ENCODE results near the gene EXOC3.

DNA sequence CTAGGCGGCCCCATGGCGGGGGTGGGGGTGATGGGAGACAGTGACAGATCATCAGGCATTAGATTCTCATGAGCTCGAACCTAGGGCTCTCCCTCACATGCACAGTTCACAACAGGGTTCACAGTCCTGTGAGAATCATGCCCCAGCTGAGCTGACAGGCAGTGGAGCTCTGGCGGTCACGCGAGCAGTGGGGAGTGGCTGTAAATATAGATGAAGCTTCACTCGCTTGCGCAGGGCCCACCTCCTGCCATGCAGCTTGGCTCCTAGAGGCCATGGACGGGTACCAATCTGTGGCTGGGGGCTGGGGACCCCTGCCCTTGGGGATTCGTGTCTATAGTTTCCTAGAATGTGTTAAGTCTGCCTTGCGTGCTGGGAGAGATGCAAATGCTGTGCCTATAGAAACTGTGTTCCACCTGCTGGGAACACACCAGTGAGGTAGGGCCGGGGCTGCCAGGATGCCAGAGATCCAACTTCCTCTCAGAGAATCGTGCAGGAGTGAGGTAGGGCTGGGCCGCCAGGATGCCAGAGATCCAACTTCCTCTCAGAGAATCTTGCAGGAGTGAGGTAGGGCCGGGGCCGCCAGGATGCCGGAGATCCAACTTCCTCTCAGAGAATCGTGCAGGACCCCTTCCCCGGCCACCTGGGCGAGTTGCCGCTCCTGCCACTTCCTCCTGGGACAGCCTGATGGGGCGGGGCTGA lies 14.1 kb upstream of the EXOC3 start:
- no peak for TF ChIP-seq POLR2A (IDR thresholded peaks at IDR 0.05)
- TF ChIP-seq, protein P1, sequence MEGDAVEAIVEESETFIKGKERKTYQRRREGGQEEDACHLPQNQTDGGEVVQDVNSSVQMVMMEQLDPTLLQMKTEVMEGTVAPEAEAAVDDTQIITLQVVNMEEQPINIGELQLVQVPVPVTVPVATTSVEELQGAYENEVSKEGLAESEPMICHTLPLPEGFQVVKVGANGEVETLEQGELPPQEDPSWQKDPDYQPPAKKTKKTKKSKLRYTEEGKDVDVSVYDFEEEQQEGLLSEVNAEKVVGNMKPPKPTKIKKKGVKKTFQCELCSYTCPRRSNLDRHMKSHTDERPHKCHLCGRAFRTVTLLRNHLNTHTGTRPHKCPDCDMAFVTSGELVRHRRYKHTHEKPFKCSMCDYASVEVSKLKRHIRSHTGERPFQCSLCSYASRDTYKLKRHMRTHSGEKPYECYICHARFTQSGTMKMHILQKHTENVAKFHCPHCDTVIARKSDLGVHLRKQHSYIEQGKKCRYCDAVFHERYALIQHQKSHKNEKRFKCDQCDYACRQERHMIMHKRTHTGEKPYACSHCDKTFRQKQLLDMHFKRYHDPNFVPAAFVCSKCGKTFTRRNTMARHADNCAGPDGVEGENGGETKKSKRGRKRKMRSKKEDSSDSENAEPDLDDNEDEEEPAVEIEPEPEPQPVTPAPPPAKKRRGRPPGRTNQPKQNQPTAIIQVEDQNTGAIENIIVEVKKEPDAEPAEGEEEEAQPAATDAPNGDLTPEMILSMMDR (IDR thresholded peaks at IDR 0.05) = no peak
